ENCODE data around the gene PIP4K2C. TPM values are rescaled to one million over a fixed set of nuclear protein-coding genes. Genes with fewer than 3 reads are reported as not detected.
"Not testable (repeated sequence)": the region's sequence is repeated elsewhere in the genome, so short reads cannot be mapped to it uniquely, and the experiment has no call there.

PIP4K2C gene
- total RNA-seq, 1 donor from 2014 or later: 19.7 TPM

DNA sequence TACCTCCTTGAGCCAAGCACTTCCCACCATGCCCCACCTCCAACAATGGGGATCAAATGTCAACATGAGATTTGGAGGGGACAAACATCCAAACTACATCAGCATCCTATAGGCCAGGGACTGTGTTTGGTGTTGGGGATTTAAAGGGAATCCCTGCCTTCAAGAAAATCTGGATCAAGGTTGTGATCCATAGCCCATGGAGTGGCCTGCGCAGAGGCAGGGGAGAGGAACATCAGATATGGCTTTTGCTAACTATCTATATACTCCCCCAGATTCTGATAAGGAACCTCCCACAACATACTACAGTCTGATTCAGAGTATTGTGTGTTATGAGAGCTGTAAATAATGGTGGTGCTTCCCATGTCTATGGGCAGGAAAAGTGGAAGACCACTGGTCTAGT lies 36.1 kb upstream of the PIP4K2C start:
- intact Hi-C loops (cut with micrococcal nuclease): no loop called here

- intact Hi-C loops (cut with micrococcal nuclease): no loop called here
These were observed 32.1 kb upstream of the PIP4K2C start for GRCh38 chr12:57558864-57559263.

DNA sequence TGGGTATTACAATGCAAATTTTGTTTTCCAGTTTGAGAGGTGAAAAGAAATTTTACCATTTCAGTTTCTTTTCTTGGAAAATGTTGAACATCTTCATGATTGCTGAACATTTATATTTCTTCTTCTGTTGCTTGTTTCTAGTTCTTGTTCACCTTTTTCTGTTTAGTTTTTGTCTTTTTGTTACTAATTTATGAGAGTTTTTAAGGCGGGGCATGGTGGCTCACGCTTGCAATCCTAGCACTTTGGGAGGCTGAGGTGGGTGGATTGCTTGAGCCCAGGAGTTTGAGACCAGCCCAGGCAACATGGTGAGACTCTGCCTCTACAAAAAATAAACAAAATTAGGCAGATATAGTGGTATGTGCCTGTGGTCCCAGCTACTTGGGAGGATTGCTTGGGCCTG lies 30.5 kb upstream of the PIP4K2C start:
- intact Hi-C loops (cut with micrococcal nuclease): no loop called here

DNA sequence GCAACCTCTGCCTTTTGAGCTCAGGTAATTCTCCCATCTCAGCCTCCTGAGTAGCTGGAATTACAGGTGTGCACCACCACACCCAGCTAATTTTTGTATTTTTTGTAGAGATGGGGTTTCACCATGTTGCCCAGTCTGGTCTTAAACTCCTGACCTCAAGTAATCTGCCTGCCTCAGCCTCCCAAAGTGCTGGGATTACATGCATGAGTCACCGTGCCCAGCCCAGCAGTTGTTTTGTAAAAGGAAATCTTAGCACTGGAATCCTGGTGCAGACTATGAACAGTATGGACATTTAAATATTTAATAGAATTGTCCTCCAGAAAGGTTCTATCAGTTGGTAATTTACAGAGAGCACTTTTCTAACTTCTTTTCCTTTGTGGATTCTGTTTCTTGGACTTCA lies 29.9 kb upstream of the PIP4K2C start:
- intact Hi-C loops (cut with micrococcal nuclease): not testable (repeated sequence)

- intact Hi-C loops (cut with micrococcal nuclease): no loop called here
These were observed 27.6 kb upstream of the PIP4K2C start for GRCh38 chr12:57563358-57563757.

DNA sequence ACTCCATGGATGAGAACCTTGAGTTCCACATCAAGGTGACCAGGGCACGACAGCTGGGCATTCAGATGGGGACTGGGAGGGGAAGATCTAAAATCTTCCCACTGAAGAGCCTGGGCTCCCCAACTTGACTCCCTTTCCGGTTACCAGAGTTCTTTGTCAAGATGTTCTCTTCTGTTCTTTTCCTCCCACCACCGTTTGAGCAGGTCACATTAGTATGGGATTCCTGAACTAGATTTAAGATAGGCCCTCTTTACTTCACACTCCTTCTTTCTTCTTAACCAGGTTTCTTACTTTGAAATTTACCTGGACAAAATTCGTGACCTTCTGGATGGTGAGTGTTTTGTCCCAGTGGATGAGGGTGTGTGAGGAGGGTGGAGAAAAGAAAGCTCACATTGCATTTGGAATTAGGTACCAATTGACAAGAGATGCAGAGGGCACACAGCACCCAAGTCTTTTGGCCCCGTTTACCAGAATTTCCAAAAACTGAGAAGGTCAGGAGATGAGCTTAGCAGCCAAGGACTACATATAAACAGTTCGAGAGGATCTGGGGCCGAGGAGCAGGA lies 26.7 kb upstream of the PIP4K2C start:
- intact Hi-C loops (cut with micrococcal nuclease): no loop called here

- intact Hi-C loops (cut with micrococcal nuclease): no loop called here
These were observed 22.2 kb upstream of the PIP4K2C start for GRCh38 chr12:57568838-57569237.

DNA sequence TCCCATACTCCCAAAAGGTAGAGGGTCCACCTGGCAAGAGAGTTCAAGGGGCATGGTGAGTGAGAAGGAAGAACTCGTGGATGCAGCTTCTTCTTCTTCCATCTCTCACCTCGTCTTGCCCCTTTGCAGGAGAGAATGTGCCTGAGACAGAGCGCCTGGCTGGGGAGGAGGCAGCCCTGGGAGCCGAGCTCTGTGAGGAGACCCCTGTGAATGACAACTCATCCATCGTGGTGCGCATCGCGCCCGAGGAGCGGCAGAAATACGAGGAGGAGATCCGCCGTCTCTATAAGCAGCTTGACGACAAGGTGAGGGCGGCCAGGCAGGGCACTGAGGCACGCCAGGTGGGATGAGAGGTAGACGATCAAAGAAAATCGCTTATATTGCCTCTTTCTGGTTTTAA lies 21.1 kb upstream of the PIP4K2C start:
- intact Hi-C loops (cut with micrococcal nuclease): no loop called here

DNA sequence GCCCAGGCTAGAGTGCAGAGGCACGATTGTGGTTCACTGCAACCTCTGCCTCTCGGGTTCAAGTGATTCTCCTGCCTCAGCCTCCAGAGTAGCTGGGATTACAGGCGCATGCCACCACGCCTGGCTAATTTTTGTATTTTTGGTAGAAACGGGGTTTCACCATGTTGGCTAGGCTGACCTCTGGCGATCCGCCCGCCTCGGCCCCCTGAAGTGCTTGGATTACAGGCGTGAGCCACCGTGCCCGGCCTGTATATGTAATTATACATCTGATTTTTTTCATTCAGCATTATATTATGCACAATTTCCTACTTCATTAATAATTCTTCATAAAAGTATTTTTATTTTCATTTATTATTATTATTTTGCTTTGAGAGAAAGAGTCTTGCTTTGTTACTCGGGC lies 20.6 kb upstream of the PIP4K2C start:
- intact Hi-C loops (cut with micrococcal nuclease): not testable (repeated sequence)

DNA sequence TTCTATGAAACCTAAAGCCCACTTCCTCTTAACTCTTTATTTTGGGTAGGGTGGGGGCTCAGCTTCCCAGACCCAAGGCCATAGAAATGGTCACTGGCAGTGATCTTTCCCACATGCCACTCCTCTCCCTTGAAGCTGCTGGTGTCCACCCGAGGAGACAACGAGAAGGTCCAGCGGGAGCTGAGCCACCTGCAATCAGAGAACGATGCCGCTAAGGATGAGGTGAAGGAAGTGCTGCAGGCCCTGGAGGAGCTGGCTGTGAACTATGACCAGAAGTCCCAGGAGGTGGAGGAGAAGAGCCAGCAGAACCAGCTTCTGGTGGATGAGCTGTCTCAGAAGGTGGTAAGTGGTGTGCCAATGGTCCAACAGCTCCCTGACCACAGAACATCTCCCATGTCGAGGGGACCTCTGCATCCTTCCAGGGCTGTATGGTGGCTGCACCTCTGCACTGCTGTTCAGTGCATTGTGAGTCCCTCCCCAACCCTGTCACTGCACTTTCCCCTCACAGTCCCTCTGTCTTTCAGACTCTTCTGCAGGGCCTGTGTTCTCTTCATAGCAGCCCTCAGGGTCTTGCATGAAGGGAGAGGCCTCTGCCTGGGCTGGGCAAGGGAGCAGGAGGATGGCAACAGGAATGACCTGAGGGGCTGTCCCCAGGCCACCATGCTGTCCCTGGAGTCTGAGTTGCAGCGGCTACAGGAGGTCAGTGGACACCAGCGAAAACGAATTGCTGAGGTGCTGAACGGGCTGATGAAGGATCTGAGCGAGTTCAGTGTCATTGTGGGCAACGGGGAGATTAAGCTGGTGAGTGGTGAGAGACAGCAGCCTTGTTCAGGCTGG lies 18.8 kb upstream of the PIP4K2C start:
- intact Hi-C loops (cut with micrococcal nuclease): no loop called here

GRCh38 chr12:57574795-57575194 lies 16.2 kb upstream of the PIP4K2C start:
- intact Hi-C loops (cut with micrococcal nuclease): no loop called here

DNA sequence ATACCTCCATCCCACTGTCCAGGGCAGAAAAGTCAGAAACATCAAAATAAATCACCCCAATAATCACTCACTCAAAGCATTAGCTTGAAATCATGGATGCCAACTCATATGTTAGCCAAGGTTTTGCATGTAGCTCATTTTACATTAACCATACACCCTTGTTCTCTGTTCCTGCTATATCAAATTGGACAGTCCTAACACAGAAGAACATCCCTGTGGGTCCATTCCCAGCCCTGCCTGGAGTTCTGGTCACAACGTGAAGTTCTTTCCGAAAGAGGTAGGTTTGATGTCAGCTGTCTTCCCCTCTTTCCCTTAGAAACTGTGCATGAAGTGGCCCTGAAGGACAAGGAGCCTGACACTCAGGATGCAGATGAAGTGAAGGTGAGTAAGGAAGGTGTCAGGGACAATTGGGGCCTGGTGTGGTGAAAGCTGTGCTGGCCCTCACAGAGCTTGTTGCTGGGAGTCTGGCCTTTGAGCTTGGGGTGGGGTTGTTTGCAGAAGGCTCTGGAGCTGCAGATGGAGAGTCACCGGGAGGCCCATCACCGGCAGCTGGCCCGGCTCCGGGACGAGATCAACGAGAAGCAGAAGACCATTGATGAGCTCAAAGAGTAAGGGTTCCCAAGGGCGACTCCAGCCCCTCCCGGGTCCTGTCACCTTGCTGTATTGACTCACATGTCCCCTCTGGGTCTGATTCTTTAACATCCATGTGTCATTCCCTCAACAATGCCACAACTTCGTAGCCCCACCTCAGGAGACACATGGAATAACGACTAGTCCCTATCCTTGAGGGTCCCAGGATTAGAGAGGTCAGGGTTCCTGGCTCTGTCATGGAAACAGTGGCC lies 15.0 kb upstream of the PIP4K2C start:
- intact Hi-C loops (cut with micrococcal nuclease): no loop called here

DNA sequence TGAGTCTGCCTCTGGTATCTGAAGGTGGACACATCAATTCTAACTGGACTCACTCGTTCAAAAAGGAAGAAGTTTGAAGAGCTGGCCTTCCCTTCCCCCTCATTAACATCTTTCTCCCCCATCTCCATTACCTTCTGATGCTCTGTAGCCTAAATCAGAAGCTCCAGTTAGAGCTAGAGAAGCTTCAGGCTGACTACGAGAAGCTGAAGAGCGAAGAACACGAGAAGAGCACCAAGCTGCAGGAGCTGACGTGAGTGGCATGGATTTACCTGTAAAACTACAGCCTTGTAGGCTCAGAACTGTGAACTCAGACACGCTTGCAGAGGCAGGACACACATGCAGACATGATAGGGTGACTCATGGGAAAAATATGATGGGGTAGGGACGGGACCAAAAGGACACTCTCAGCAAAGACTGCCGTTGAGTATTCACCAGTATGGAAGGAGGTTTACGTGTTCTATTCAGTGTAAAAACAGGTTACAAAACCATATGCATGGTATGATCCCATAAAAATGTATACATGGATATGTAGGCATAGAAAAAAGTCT lies 14.3 kb upstream of the PIP4K2C start:
- intact Hi-C loops (cut with micrococcal nuclease): no loop called here

GRCh38 chr12:57577981-57578758 lies 12.8 kb upstream of the PIP4K2C start:
- intact Hi-C loops (cut with micrococcal nuclease): no loop called here

- intact Hi-C loops (cut with micrococcal nuclease): no loop called here
These were observed 12.0 kb upstream of the PIP4K2C start for GRCh38 chr12:57579011-57579410.

- intact Hi-C loops (cut with micrococcal nuclease): no loop called here
These were observed 11.1 kb upstream of the PIP4K2C start for GRCh38 chr12:57579677-57580465.

- intact Hi-C loops (cut with micrococcal nuclease): no loop called here
These were observed 10.6 kb upstream of the PIP4K2C start for GRCh38 chr12:57580466-57580795.

- intact Hi-C loops (cut with micrococcal nuclease): no loop called here
These were observed 9.2 kb upstream of the PIP4K2C start for GRCh38 chr12:57581802-57582201.

GRCh38 chr12:57582440-57582839 lies 8.6 kb upstream of the PIP4K2C start:
- intact Hi-C loops (cut with micrococcal nuclease): no loop called here

All from T-helper 2 cell treated with Interferon-gamma antibody and Interleukin-4, amounts not matched to agents 100 ng/mL and 5 ng/mL, for 36 hours (primary cell).